Testis (tissue), 3 donors: Measurements from ENCODE around the gene KLF7. TPM values are rescaled to one million over a fixed set of nuclear protein-coding genes. Genes with fewer than 3 reads are reported as not detected.

Source experiments
- DNase-seq: peaks from one replicate; pipeline ENCODE4 v3.0.0-alpha.2; 2019
- H3K27ac ChIP-seq, 2 donors: fragments of 200-600 bp; sonication (generic); one replicate each; pipeline ENCODE4 v1.5.1; 2019
- H3K27me3 ChIP-seq: fragments of 200-600 bp; sonication (generic); one replicate; pipeline ENCODE4 v1.5.1; 2019
- H3K36me3 ChIP-seq: fragments of 200-600 bp; sonication (generic); one replicate; pipeline ENCODE4 v1.5.1; 2017; ENCODE audit warnings: low read depth; ENCODE audit errors: missing control alignments
- H3K4me1 ChIP-seq: fragments of 200-600 bp; sonication (generic); one replicate; pipeline ENCODE4 v1.5.1; 2019
- H3K4me3 ChIP-seq, 2 donors: fragments of 200-600 bp; sonication (generic); one replicate each; pipeline ENCODE4 v1.5.1; 2017 to 2019
- H3K9me3 ChIP-seq: fragments of 200-600 bp; sonication (generic); one replicate; pipeline ENCODE4 v1.5.1; 2017
- CTCF ChIP-seq, 3 experiments: fragments of 450-650 bp in 2 of 3; fragments of 200-600 bp in 1 of 3; sonication (generic) in 1 of 3; IDR thresholded peaks; one replicate each; pipeline ENCODE4 v1.5.1; 2016 to 2019; ENCODE audit warnings: antibody characterized with exemption in 3 of 3, mild to moderate bottlenecking in 2 of 3, moderate library complexity in 1 of 3
- POLR2A ChIP-seq: fragments of 450-650 bp; IDR thresholded peaks from one replicate; pipeline ENCODE4 v1.6.1; 2017; ENCODE audit warnings: antibody characterized with exemption, mild to moderate bottlenecking, moderate library complexity
- WGBS, 2 donors: methylation state at CpG; one replicate each; pipeline ENCODE4 v1.1.5; 2018; 5-methylcytosine and 5-hydroxymethylcytosine counted together
- intact Hi-C: fragments of 100-400 bp; cut with DNase I; formaldehyde crosslinking; loops from one replicate; pipeline ENCODE4 v1.15.1; 2023; ENCODE audit warnings: low total_unique reads
- polyA plus RNA-seq: library from polyadenylated mRNA; stranded (reverse); fragments of 350-450 nt; fragmentation: Illumina TruSeq; extraction: RNeasy Lipid Tissue Mini Kit (QIAGEN cat#74804); gene quantifications from one replicate; pipeline ENCODE4 v1.2.3, GENCODE V29; 2014; ENCODE audit warnings: low read depth, low replicate concordance; ENCODE audit not compliant: insufficient read depth
- total RNA-seq, 2 donors: library from RNA; depleted of rRNA; stranded (reverse); fragments of >200 nt; gene quantifications; one replicate each; pipeline ENCODE4 v1.2.3, GENCODE V29; 2016

KLF7 gene
- total and polyA plus RNA-seq, 3 donors from 2014 or later, result 15.1 to 23.2 (median 21.1) TPM

DNA sequence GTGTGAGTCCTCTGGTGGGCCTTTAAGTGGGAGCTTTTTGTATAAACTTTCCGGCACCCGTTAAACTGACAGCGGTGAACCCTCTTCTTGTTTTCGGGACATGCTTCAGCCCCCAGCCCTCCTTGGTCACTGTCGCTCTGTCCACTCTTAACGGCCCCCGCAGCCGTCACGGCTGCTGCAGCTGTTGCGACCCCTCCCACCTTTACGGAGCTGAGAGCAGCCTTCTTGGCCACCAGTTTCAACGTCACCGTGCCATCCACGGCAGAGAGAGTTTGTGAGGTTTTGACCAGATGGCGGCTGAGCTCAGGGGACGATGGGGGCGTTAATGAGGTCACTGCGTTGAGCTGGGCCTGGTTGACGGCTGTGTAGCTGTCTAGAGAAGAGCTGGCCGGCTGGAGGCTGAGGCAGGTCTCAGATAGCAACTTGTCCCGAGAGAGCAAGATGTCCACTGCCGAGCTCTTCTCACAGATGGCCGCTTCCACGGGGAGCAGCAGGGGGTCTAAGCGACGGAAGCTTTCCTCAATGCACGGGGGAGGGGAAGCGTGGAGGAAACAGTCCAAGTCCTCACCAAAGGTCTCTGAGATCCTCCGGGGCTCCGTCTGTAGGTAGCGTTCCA is 41.9 kb downstream of the KLF7 start:
- no peaks in the 10 kb centered on the region for H3K9me3 ChIP-seq
- DNase-seq, result no peak
- no peak overlapping the region for H3K27ac ChIP-seq
- no peak overlapping the region for H3K4me3 ChIP-seq
- no peaks in the 10 kb centered on the region for H3K27me3 ChIP-seq
- no peaks in the 10 kb centered on the region for H3K36me3 ChIP-seq
- no peaks in the 10 kb centered on the region for H3K4me1 ChIP-seq
- TF ChIP-seq CTCF (IDR thresholded peaks at IDR 0.05) (no peak), POLR2A (no peak)
- intact Hi-C loops, result no loop called here
- WGBS, 2 donors, result 95 to 97% methylated on average over 31 of the region's 31 CpGs

DNA sequence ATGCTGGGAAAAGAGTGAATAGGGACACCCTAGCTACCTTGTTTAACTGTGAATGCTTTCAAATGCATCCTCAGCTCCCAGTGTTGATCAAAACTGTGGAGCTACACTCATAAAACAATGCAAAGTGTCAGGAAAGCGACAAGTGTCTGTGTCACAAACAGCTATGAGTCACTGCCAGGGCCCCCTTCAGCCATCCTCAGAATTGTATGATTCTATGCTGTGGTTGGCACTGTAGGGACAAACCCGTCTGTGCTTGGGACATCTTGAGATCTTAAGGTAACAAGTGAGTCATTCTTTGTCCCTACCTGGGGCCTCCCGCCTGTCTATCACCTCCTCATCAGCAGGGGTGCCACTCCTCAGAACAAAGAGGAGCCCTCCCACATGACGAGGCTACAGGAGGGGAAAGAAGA is 42.4 kb downstream of the KLF7 start:
- H3K9me3 ChIP-seq, result no peaks in the 10 kb centered on the region
- WGBS, 2 donors, result 81 to 92% methylated on average over 4 of the region's 4 CpGs
- no peak overlapping the region for H3K27ac ChIP-seq
- H3K27me3 ChIP-seq, result no peaks in the 10 kb centered on the region
- DNase-seq, result no peak
- H3K36me3 ChIP-seq, result no peaks in the 10 kb centered on the region
- TF ChIP-seq CTCF (IDR thresholded peaks at IDR 0.05) (no peak), POLR2A (no peak)
- H3K4me1 ChIP-seq, result no peaks in the 10 kb centered on the region
- intact Hi-C loops, result no loop called here
- no peak overlapping the region for H3K4me3 ChIP-seq

DNA sequence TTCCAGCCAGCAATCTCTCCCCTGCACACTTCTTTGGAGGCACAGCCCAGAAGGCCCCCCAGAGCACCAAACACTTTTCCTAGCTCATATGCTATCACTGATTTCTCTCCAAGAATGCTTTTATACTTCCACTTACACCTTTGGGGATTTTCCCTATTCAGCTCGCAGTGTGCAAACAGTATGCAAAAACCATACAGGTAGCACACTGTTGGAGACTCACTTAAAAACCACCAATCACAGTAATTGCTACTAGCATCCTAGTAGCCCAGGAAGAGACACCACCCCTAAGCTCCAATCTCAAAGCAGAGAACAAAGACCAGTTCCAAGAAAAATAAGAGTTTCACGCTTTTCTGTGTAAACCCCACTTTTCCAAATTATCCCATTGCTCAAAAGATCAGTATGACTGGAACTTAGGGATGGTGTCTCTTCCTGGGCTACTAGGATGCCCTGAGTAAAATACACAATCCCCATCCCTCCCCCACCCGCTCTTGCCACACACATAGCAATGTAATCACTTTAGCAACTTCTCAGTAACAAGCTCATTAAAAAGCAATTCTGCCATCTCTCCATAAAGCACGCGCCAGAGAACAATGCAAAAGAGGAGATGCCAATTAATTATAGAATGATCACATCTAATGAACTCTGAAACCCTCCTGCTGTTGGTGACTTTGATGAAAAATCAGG is 43.0 kb downstream of the KLF7 start:
- Histone ChIP-seq H3K9me3 (no peaks in the 10 kb centered on the region), H3K27me3 (no peaks in the 10 kb centered on the region), H3K4me3 (no peak overlapping the region), H3K36me3 (no peaks in the 10 kb centered on the region), H3K4me1 (no peaks in the 10 kb centered on the region), H3K27ac (no peak overlapping the region)
- WGBS, 2 donors, result 90 to 91% methylated on average over 5 of the region's 5 CpGs
- TF ChIP-seq POLR2A (no peak), CTCF (IDR thresholded peaks at IDR 0.05) (no peak)
- intact Hi-C loops, result no loop called here
- no peak for DNase-seq

DNA sequence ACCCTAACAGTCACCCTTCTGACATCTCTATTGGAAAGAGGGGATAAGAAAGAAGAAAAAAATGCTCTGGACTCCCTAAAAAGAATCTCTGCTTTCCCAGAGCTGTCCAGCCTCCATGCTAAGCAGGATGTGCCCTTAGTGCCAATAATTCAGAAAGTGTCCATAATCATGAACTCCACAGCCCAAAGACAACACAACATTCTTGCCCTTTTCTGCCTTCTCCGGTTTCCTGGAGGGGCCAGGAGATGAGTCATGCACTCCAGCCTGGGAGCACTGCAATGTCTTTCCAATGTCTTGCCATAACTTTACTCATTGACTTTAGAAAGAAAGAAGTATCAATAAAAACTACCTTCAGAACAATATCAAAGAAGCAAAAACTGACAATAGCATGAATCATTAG is 44.0 kb downstream of the KLF7 start:
- 27 to 39% methylated on average over 1 of the region's 1 CpG for WGBS, 2 donors
- TF ChIP-seq POLR2A (no peak), CTCF (IDR thresholded peaks at IDR 0.05) (no peak)
- Histone ChIP-seq H3K4me3 (no peak overlapping the region), H3K27me3 (no peaks in the 10 kb centered on the region), H3K27ac (no peak overlapping the region), H3K9me3 (no peaks in the 10 kb centered on the region), H3K4me1 (no peaks in the 10 kb centered on the region), H3K36me3 (no peaks in the 10 kb centered on the region)
- intact Hi-C loops, result no loop called here
- no peak for DNase-seq

- WGBS, 2 donors, result 86 to 91% methylated on average over 4 of the region's 4 CpGs
- H3K27ac ChIP-seq, result no peak overlapping the region
These were observed 46.7 kb downstream of the KLF7 start for GRCh38 chr2:207119048-207119447.

More at GRCh38 chr2:207119048-207119447, 46.7 kb downstream of the KLF7 start:
- no peak for DNase-seq
- H3K36me3 ChIP-seq, result no peaks in the 10 kb centered on the region
- no peaks in the 10 kb centered on the region for H3K4me1 ChIP-seq
- H3K4me3 ChIP-seq, result no peak overlapping the region
- no peak for TF ChIP-seq POLR2A
- no peak for TF ChIP-seq CTCF (IDR thresholded peaks at IDR 0.05)
- H3K9me3 ChIP-seq, result no peaks in the 10 kb centered on the region
- intact Hi-C loops, result no loop called here
- H3K27me3 ChIP-seq, result no peaks in the 10 kb centered on the region
